H9 (cell line): Measurements from ENCODE around the gene INPP5E. TPM values are rescaled to one million over a fixed set of nuclear protein-coding genes. Genes with fewer than 3 reads are reported as not detected.

ENCODE experiments used
- DNase-seq: peaks from one replicate; pipeline ENCODE4 v3.0.0-alpha.2; 2017
- H2AFZ ChIP-seq: one replicate; pipeline ENCODE4 v1.6.1; 2013; ENCODE audit warnings: mild to moderate bottlenecking, low read length, control low read depth, moderate library complexity
- H2AK5ac ChIP-seq: 2 replicates; pipeline ENCODE4 v1.6.1; 2013; ENCODE audit warnings: low read length, control low read depth, mixed read lengths; ENCODE audit not compliant: insufficient read length
- H2BK120ac ChIP-seq: one replicate; pipeline ENCODE4 v1.6.1; 2013; ENCODE audit warnings: low read depth, mild to moderate bottlenecking, low read length, control low read depth, inconsistent platforms; ENCODE audit not compliant: poor library complexity, severe bottlenecking
- H2BK12ac ChIP-seq: 2 replicates; pipeline ENCODE4 v1.6.1; 2013; ENCODE audit warnings: low read length, control low read depth, mixed read lengths, low read depth; ENCODE audit not compliant: insufficient read length
- H2BK15ac ChIP-seq: 2 replicates; pipeline ENCODE4 v1.6.1; 2013; ENCODE audit warnings: low read depth, low read length, control low read depth
- H2BK20ac ChIP-seq: one replicate; pipeline ENCODE4 v1.6.1; 2013; ENCODE audit warnings: low read depth, mild to moderate bottlenecking, low read length, control low read depth, inconsistent platforms; ENCODE audit not compliant: poor library complexity, severe bottlenecking
- H2BK5ac ChIP-seq: 2 replicates; pipeline ENCODE4 v1.6.1; 2013; ENCODE audit warnings: low read length, control low read depth, mixed read lengths; ENCODE audit not compliant: insufficient read length
- H3K14ac ChIP-seq: 2 replicates; pipeline ENCODE4 v1.6.1; 2013; ENCODE audit warnings: low read length, control low read depth; ENCODE audit not compliant: insufficient read depth
- H3K18ac ChIP-seq: 2 replicates; pipeline ENCODE4 v1.6.1; 2013; ENCODE audit warnings: low read depth, mild to moderate bottlenecking, mixed read lengths, low read length, control low read depth; ENCODE audit not compliant: insufficient read length
- H3K23ac ChIP-seq: 2 replicates; pipeline ENCODE4 v1.6.1; 2013; ENCODE audit warnings: low read length, control low read depth, mixed read lengths, low read depth; ENCODE audit not compliant: insufficient read length
- H3K23me2 ChIP-seq: 2 replicates; pipeline ENCODE4 v1.6.1; 2013; ENCODE audit warnings: low read depth, mild to moderate bottlenecking, mixed read lengths, low read length, control low read depth; ENCODE audit not compliant: insufficient read length, poor library complexity, severe bottlenecking
- H3K27ac ChIP-seq: 2 replicates; pipeline ENCODE4 v1.5.1; 2013; ENCODE audit warnings: low read length, control low read depth, mixed read lengths, low read depth; ENCODE audit not compliant: insufficient read length
- H3K27me3 ChIP-seq: 2 replicates; pipeline ENCODE4 v1.6.1; 2013; ENCODE audit warnings: low read length, control low read depth, inconsistent platforms; ENCODE audit not compliant: insufficient read depth
- H3K4ac ChIP-seq: 2 replicates; pipeline ENCODE4 v1.6.1; 2013; ENCODE audit warnings: low read depth, mild to moderate bottlenecking, control low read depth, inconsistent platforms, low read length, moderate library complexity
- H3K4me1 ChIP-seq: 2 replicates; pipeline ENCODE4 v1.6.1; 2013; ENCODE audit warnings: low read length, control low read depth, inconsistent platforms; ENCODE audit not compliant: insufficient read depth
- H3K4me2 ChIP-seq: 2 replicates; pipeline ENCODE4 v1.6.1; 2013; ENCODE audit warnings: low read length, control low read depth, mixed read lengths; ENCODE audit not compliant: insufficient read length, insufficient read depth
- H3K56ac ChIP-seq: 2 replicates; pipeline ENCODE4 v1.6.1; 2013; ENCODE audit warnings: low read depth, mild to moderate bottlenecking, mixed read lengths, low read length, control low read depth; ENCODE audit not compliant: insufficient read length
- H3K79me1 ChIP-seq: 2 replicates; pipeline ENCODE4 v1.6.1; 2013; ENCODE audit warnings: low read depth, mild to moderate bottlenecking, moderate library complexity, low read length, control low read depth, inconsistent platforms; ENCODE audit not compliant: insufficient read depth, poor library complexity, severe bottlenecking
- H3K79me2 ChIP-seq: 2 replicates; pipeline ENCODE4 v1.6.1; 2013; ENCODE audit warnings: low read length, control low read depth, inconsistent platforms; ENCODE audit not compliant: insufficient read depth
- H3K9ac ChIP-seq: 2 replicates; pipeline ENCODE4 v1.6.1; 2013; ENCODE audit warnings: low read length, control low read depth, mixed read lengths; ENCODE audit not compliant: insufficient read length; ENCODE audit errors: extremely low read depth
- H3K9me3 ChIP-seq: one replicate; pipeline ENCODE4 v1.6.1; 2013; ENCODE audit warnings: low read depth, low read length, inconsistent platforms; ENCODE audit not compliant: control insufficient read depth
- H3T11ph ChIP-seq: one replicate; pipeline ENCODE4 v1.6.1; 2013; ENCODE audit warnings: mild to moderate bottlenecking, low read length, control low read depth, inconsistent platforms
- H4K20me1 ChIP-seq: one replicate; pipeline ENCODE4 v1.6.1; 2013; ENCODE audit not compliant: control insufficient read depth, insufficient read length, insufficient read depth
- H4K5ac ChIP-seq: 2 replicates; pipeline ENCODE4 v1.6.1; 2013; ENCODE audit warnings: low read depth, mild to moderate bottlenecking, mixed read lengths, low read length, control low read depth; ENCODE audit not compliant: insufficient read length
- H4K8ac ChIP-seq: replicated peaks from 2 replicates; pipeline ENCODE4 v1.6.1; 2013; ENCODE audit warnings: low read length, control low read depth, mixed read lengths, low read depth; ENCODE audit not compliant: insufficient read length
- H4K91ac ChIP-seq: 2 replicates; pipeline ENCODE4 v1.6.1; 2013; ENCODE audit warnings: low read depth, mild to moderate bottlenecking, moderate library complexity, mixed read lengths, low read length, control low read depth; ENCODE audit not compliant: insufficient read length
- H3K27ac Mint-ChIP-seq, 3 experiments: 2 replicates in 2 of 3; 3 replicates in 1 of 3; pipeline ENCODE4 v1.8.0; 2020 to 2021; ENCODE audit warnings: mixed read lengths in 3 of 3, mild to moderate bottlenecking in 1 of 3, moderate library complexity in 1 of 3
- H3K27me3 Mint-ChIP-seq: 2 replicates; pipeline ENCODE4 v1.8.0; 2021; ENCODE audit warnings: low read depth, mild to moderate bottlenecking, moderate library complexity, mixed read lengths
- H3K36me3 Mint-ChIP-seq, 3 experiments: 2 replicates in 2 of 3; 3 replicates in 1 of 3; pipeline ENCODE4 v1.8.0; 2020 to 2021; ENCODE audit warnings: low read depth in 3 of 3, mixed read lengths in 3 of 3; ENCODE audit not compliant: insufficient read depth in 1 of 3
- H3K4me1 Mint-ChIP-seq, 2 experiments: 2 replicates each; pipeline ENCODE4 v1.8.0; 2020; ENCODE audit warnings: mixed read lengths in 2 of 2
- H3K4me3 Mint-ChIP-seq, 2 experiments: 2 replicates in 1 of 2; 3 replicates in 1 of 2; pipeline ENCODE4 v1.8.0; 2020 to 2021; ENCODE audit warnings: mild to moderate bottlenecking in 2 of 2, mixed read lengths in 2 of 2, moderate library complexity in 1 of 2
- H3K9me3 Mint-ChIP-seq, 2 experiments: 2 replicates in 1 of 2; 3 replicates in 1 of 2; pipeline ENCODE4 v1.8.0; 2020; ENCODE audit warnings: mild to moderate bottlenecking in 2 of 2, mixed read lengths in 2 of 2, moderate library complexity in 1 of 2
- CTCF ChIP-seq: fragments of 200-600 bp; sonication (generic); conservative IDR thresholded peaks from 3 replicates; pipeline ENCODE4 v1.8.0; 2021; ENCODE audit warnings: antibody characterized with exemption, mild to moderate bottlenecking
- WGBS: extraction: QIAGEN DNeasy Blood & Tissue Kit; methylation state at CpG from one replicate; pipeline ENCODE4 v1.1.7; 2013; ENCODE audit warnings: missing lambda C conversion rate, low lambda C conversion rate, mixed read lengths; ENCODE audit not compliant: insufficient read length; ENCODE audit errors: extremely low coverage; 5-methylcytosine and 5-hydroxymethylcytosine counted together
- total RNA-seq: library from RNA; stranded (reverse); gene quantifications from 2 replicates; pipeline ENCODE4 v1.2.1, GENCODE V29; 2021

The INPP5E gene
- total RNA-seq, 1 experiment from 2014 or later: 21.0 TPM

- no peak overlapping the region for H3K4ac ChIP-seq
- no peaks in the 10 kb centered on the region for H3K79me1 ChIP-seq
- no CpG with 5 or more reads among the region's 3 CpGs for WGBS
These were observed 9.0 kb upstream of the INPP5E start for GRCh38 chr9:136448655-136449054.

More at GRCh38 chr9:136448655-136449054, 9.0 kb upstream of the INPP5E start:
- H4K20me1 ChIP-seq: peaks cover 2% of the 10 kb centered on the region
- Mint-ChIP-seq H3K4me1 (no peaks in the 10 kb centered on the region), H3K36me3 (peaks cover 41 to 90% (median 84%) of the 10 kb centered on the region in 3 experiments; a peak in 6 of 7 replicates), H3K27ac (no peak overlapping the region), H3K27me3 (no peaks in the 10 kb centered on the region), H3K9me3 (no peaks in the 10 kb centered on the region), H3K4me3 (no peak overlapping the region)
- no peak overlapping the region for H4K8ac ChIP-seq
- no peak overlapping the region for H2AFZ ChIP-seq
- no peak overlapping the region for H3T11ph ChIP-seq
- TF ChIP-seq CTCF: no peak
- no peak overlapping the region for H2BK5ac ChIP-seq
- no peaks in the 10 kb centered on the region for H3K9me3 ChIP-seq
- no peak overlapping the region for H3K23ac ChIP-seq
- no peak overlapping the region for H3K14ac ChIP-seq
- no peak overlapping the region for H3K9ac ChIP-seq
- H3K4me2 ChIP-seq: no peak overlapping the region
- no peak overlapping the region for H4K91ac ChIP-seq
- H2BK20ac ChIP-seq: no peak overlapping the region
- H3K56ac ChIP-seq: no peak overlapping the region
- H3K23me2 ChIP-seq: no peaks in the 10 kb centered on the region
- DNase-seq: no peak
- H3K27ac ChIP-seq: no peak overlapping the region
- H3K27me3 ChIP-seq: no peaks in the 10 kb centered on the region
- H4K5ac ChIP-seq: no peak overlapping the region
- no peaks in the 10 kb centered on the region for H3K79me2 ChIP-seq
- H3K4me1 ChIP-seq: no peaks in the 10 kb centered on the region
- no peak overlapping the region for H2BK15ac ChIP-seq
- H2BK12ac ChIP-seq: no peak overlapping the region
- H2BK120ac ChIP-seq: no peak overlapping the region
- no peak overlapping the region for H3K18ac ChIP-seq
- no peak overlapping the region for H2AK5ac ChIP-seq
